Stimulated activated CD4-positive, alpha-beta T cell treated with anti-CD3 and anti-CD28 coated beads, Interleukin-4, amount 100 ng/mL, for 1 hour (primary cell): ENCODE results near the gene NAPA.
A peak's percentile ranks its signal among the peaks of the same experiment; 100 is the strongest.

Experiments used
- DNase-seq: peaks from one replicate; pipeline ENCODE4 v3.0.0-alpha.2; 2020

Gene NAPA

GRCh38 chr19:47485210-47485609 lies 29.7 kb downstream of the NAPA start:
- DNase-seq = no peak

GRCh38 chr19:47483800-47484690 lies 30.8 kb downstream of the NAPA start, which contains the start of gene KPTN:
Gene KPTN, minus strand, starts transcription at chr19:47484219. Its CDS starts 59 bp downstream, at chr19:47484160.
- peak; percentile 89 for DNase-seq

GRCh38 chr19:47483200-47483599 lies 31.7 kb downstream of the NAPA start:
- no peak for DNase-seq

GRCh38 chr19:47481460-47482052 lies 33.3 kb downstream of the NAPA start:
- DNase-seq = no peak

GRCh38 chr19:47480658-47481057 lies 34.2 kb downstream of the NAPA start:
- no peak for DNase-seq

GRCh38 chr19:47479701-47480503 lies 35.0 kb downstream of the NAPA start:
- no peak for DNase-seq

GRCh38 chr19:47476438-47476972 lies 38.4 kb downstream of the NAPA start:
- no peak for DNase-seq

- no peak for DNase-seq
Observed at GRCh38 chr19:47475465-47475864, 39.4 kb downstream of the NAPA start.

GRCh38 chr19:47473336-47473735 lies 41.5 kb downstream of the NAPA start:
- no peak for DNase-seq

GRCh38 chr19:47471733-47472457 lies 43.0 kb downstream of the NAPA start, which contains the start of gene SLC8A2:
Gene SLC8A2, minus strand, starts transcription at chr19:47471893. Its CDS starts 5,490 bp downstream, at chr19:47466403.
- peak; percentile 61 for DNase-seq

- DNase-seq = no peak
Observed at GRCh38 chr19:47471381-47471732, 43.5 kb downstream of the NAPA start.

GRCh38 chr19:47470447-47471195 lies 44.2 kb downstream of the NAPA start:
- DNase-seq = no peak

- no peak for DNase-seq
Observed at GRCh38 chr19:47469719-47470118, 45.1 kb downstream of the NAPA start.

GRCh38 chr19:47469363-47469700 lies 45.5 kb downstream of the NAPA start:
- no peak for DNase-seq

- no peak for DNase-seq
Observed at GRCh38 chr19:47467914-47468313, 46.9 kb downstream of the NAPA start.

GRCh38 chr19:47465957-47466356 lies 48.9 kb downstream of the NAPA start:
- DNase-seq = no peak

GRCh38 chr19:47464675-47465419 lies 50.0 kb downstream of the NAPA start:
- DNase-seq = no peak

GRCh38 chr19:47461876-47462275 lies 53.0 kb downstream of the NAPA start:
- no peak for DNase-seq

GRCh38 chr19:47459477-47459876 lies 55.4 kb downstream of the NAPA start:
- no peak for DNase-seq

- no peak for DNase-seq
Observed at GRCh38 chr19:47458672-47459071, 56.2 kb downstream of the NAPA start.
